Stomach (tissue), 9 donors: Measurements from ENCODE around the gene BAG1. TPM values are rescaled to one million over a fixed set of nuclear protein-coding genes. Genes with fewer than 3 reads are reported as not detected.
A peak's percentile ranks its signal among the peaks of the same experiment; 100 is the strongest.

ENCODE experiments used
- DNase-seq, 2 donors: peaks; one replicate each; pipeline versions ENCODE4 v3.0.0 to v3.0.0-alpha.2; 2013 to 2019
- H3K27ac ChIP-seq, 5 donors: fragments of 200-600 bp in 4 of 5; sonication (generic) in 4 of 5; one replicate each; pipeline ENCODE4 v1.5.1; 2013 to 2019; ENCODE audit warnings: mild to moderate bottlenecking in 1 of 5, moderate library complexity in 1 of 5
- H3K27me3 ChIP-seq, 3 donors: fragments of 200-600 bp; sonication (generic); one replicate each; pipeline ENCODE4 v1.5.1; 2017 to 2019; ENCODE audit warnings: mixed run types in 1 of 3
- H3K36me3 ChIP-seq, 4 donors: fragments of 200-600 bp; sonication (generic); 1 replicate in 3 of 4; 2 replicates in 1 of 4; pipeline ENCODE4 v1.5.1; 2016 to 2019
- H3K4me1 ChIP-seq, 4 donors: fragments of 200-600 bp; sonication (generic); one replicate each; pipeline ENCODE4 v1.5.1; 2016 to 2019
- H3K4me3 ChIP-seq, 4 donors: fragments of 200-600 bp; sonication (generic) in 3 of 4; one replicate each; pipeline ENCODE4 v1.5.1; 2016 to 2019; ENCODE audit warnings: mild to moderate bottlenecking in 1 of 4
- H3K9me3 ChIP-seq, 4 donors: fragments of 200-600 bp; sonication (generic); one replicate each; pipeline ENCODE4 v1.5.1; 2016 to 2019
- EP300 ChIP-seq: sonication (generic); formaldehyde crosslinking; IDR thresholded peaks from one replicate; pipeline ENCODE4 v1.6.1; 2017; ENCODE audit warnings: antibody characterized with exemption
- POLR2A ChIP-seq, 4 donors: fragments of 450-650 bp; IDR thresholded peaks; one replicate each; pipeline ENCODE4 v1.6.1; 2016; ENCODE audit warnings: antibody characterized with exemption in 4 of 4, control low read depth in 2 of 4, mild to moderate bottlenecking in 1 of 4, moderate library complexity in 1 of 4
- POLR2AphosphoS5 ChIP-seq, 3 donors: sonication (generic); formaldehyde crosslinking; IDR thresholded peaks; one replicate each; pipeline ENCODE4 v1.6.1; 2016; ENCODE audit warnings: antibody characterized with exemption in 3 of 3
- whole genome bisulfite sequencing, 5 donors: extraction: QIAGEN DNeasy Blood & Tissue Kit in 3 of 5; methylation state at CpG; one replicate each; pipeline versions ENCODE4 v1.1.5 to v1.1.7; 2013 to 2018; 5-methylcytosine and 5-hydroxymethylcytosine counted together
- intact Hi-C: fragments of 100-400 bp; cut with DNase I; formaldehyde crosslinking; loops from one replicate; pipeline ENCODE4 v1.15.1; 2023; ENCODE audit warnings: low total_unique reads
- polyA plus RNA-seq, 3 donors: library from polyadenylated mRNA; stranded (reverse); fragments of 200-250 nt; gene quantifications; one replicate each; pipeline ENCODE4 v1.2.3, GENCODE V29; 2013
- total RNA-seq, 5 donors: library from RNA; depleted of rRNA; stranded (reverse); fragments of >200 nt; gene quantifications; one replicate each; pipeline versions ENCODE4 v1.1.0 to v1.2.3, GENCODE V29; 2014 to 2016
- TF ChIP-seq, protein P1 (sequence below), 7 experiments: fragments of 450-650 bp in 4 of 7; fragments of 200-600 bp in 3 of 7; sonication (generic) in 3 of 7; IDR thresholded peaks; one replicate each; pipeline ENCODE4 v1.5.1; 2016 to 2019; ENCODE audit warnings: antibody characterized with exemption in 7 of 7, control low read depth in 2 of 7, mild to moderate bottlenecking in 1 of 7
- donor health status: healthy with polysubstance abuse.
- donor health status: Bipolar disorder and iron deficiency.
- donor health status: healthy.

BAG1 gene
- total and polyA plus RNA-seq, 8 donors: 2.3 to 461 (median 132) TPM

GRCh38 chr9:33209394-33209793 is 55.1 kb downstream of the BAG1 start:
- Histone ChIP-seq H3K4me1 (peaks cover 0 to 20% (median 9%) of the 10 kb centered on the region in 4 donors), H3K27me3 (no peaks in the 10 kb centered on the region), H3K27ac (no peak overlapping the region), H3K4me3 (no peak overlapping the region), H3K9me3 (no peaks in the 10 kb centered on the region), H3K36me3 (no peaks in the 10 kb centered on the region)
- intact Hi-C loops: no loop called here
- 81 to 95% (median 87%) methylated on average over 1 of the region's 1 CpG for WGBS, 5 donors
- DNase-seq: no peak
- no peak for TF ChIP-seq EP300
- TF ChIP-seq, protein P1, sequence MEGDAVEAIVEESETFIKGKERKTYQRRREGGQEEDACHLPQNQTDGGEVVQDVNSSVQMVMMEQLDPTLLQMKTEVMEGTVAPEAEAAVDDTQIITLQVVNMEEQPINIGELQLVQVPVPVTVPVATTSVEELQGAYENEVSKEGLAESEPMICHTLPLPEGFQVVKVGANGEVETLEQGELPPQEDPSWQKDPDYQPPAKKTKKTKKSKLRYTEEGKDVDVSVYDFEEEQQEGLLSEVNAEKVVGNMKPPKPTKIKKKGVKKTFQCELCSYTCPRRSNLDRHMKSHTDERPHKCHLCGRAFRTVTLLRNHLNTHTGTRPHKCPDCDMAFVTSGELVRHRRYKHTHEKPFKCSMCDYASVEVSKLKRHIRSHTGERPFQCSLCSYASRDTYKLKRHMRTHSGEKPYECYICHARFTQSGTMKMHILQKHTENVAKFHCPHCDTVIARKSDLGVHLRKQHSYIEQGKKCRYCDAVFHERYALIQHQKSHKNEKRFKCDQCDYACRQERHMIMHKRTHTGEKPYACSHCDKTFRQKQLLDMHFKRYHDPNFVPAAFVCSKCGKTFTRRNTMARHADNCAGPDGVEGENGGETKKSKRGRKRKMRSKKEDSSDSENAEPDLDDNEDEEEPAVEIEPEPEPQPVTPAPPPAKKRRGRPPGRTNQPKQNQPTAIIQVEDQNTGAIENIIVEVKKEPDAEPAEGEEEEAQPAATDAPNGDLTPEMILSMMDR (IDR thresholded peaks at IDR 0.05): no peak

GRCh38 chr9:33202552-33203201 is 61.8 kb downstream of the BAG1 start:
- Histone ChIP-seq H3K36me3 (no peaks in the 10 kb centered on the region), H3K4me1 (peaks cover 0 to 21% (median 6%) of the 10 kb centered on the region in 4 donors), H3K27me3 (no peaks in the 10 kb centered on the region), H3K9me3 (no peaks in the 10 kb centered on the region), H3K27ac (peak overlapping the region in 4 of 5 donors; percentile 1 to 48 (median 29)), H3K4me3 (no peak overlapping the region)
- WGBS, 5 donors: 41 to 51% (median 50%) methylated on average over 11 of the region's 11 CpGs
- intact Hi-C loops: no loop called here
- peak; percentile 42 to 66 for DNase-seq
- TF ChIP-seq POLR2A (IDR thresholded peaks at IDR 0.05) (no peak), POLR2AphosphoS5 (IDR thresholded peaks at IDR 0.05) (peak in 1 of 3 donors; percentile 33)
- TF ChIP-seq, protein P1 (IDR thresholded peaks at IDR 0.05): no peak

Other genes with a start within 250 kb of the BAG1 start
- 10 to 100 TPM; 16.8 to 81.1 (median 29.2) TPM for gene DNAJA1, start 239.4 kb downstream of the BAG1 start, total RNA-seq
- gene DNAJA1, start 239.4 kb downstream of the BAG1 start, polyA plus RNA-seq: 10 to 100 TPM; 43.5 to 87.4 (median 75.3) TPM
- 10 to 100 TPM in 2 of 5 donors, 1 to 10 TPM in 3; 1.7 to 36.2 (median 10.0) TPM for gene SMU1, start 188.0 kb downstream of the BAG1 start, total RNA-seq
- 1 to 10 TPM; 7.4 to 8.1 (median 8.0) TPM for gene SMU1, start 188.0 kb downstream of the BAG1 start, polyA plus RNA-seq
- 100 to 1,000 TPM in 1 of 5 donors, 10 to 100 TPM in 3, 1 to 10 TPM in 1; 6.4 to 125 (median 25.0) TPM for gene B4GALT1, start 97.4 kb downstream of the BAG1 start, total RNA-seq
- 10 to 100 TPM; 23.4 to 31.4 (median 24.8) TPM for gene B4GALT1, start 97.4 kb downstream of the BAG1 start, polyA plus RNA-seq
- 10 to 100 TPM in 1 of 5 donors, not detected in 4; 29.5 TPM for gene SPINK4, start 24.5 kb downstream of the BAG1 start, total RNA-seq
- gene SPINK4, start 24.5 kb downstream of the BAG1 start, polyA plus RNA-seq: 10 to 100 TPM in 1 of 3 donors, 1 to 10 TPM in 1, not detected in 1; 2.1 to 19.1 TPM
- gene CHMP5, start 341 bp upstream of the BAG1 start, total RNA-seq: 100 to 1,000 TPM in 1 of 5 donors, 10 to 100 TPM in 3, 1 to 10 TPM in 1; 9.8 to 129 (median 23.5) TPM
- gene CHMP5, start 341 bp upstream of the BAG1 start, polyA plus RNA-seq: 100 to 1,000 TPM in 1 of 3 donors, 10 to 100 TPM in 2; 50.7 to 164 (median 77.9) TPM
- gene NFX1, start 25.8 kb upstream of the BAG1 start, total RNA-seq: 10 to 100 TPM; 20.3 to 46.9 (median 36.4) TPM
- 10 to 100 TPM; 11.3 to 19.9 (median 13.3) TPM for gene NFX1, start 25.8 kb upstream of the BAG1 start, polyA plus RNA-seq
- 10 to 100 TPM in 1 of 5 donors, 1 to 10 TPM in 2, not detected in 2; 2.8 to 17.4 (median 3.9) TPM for gene AQP7, start 137.9 kb upstream of the BAG1 start, total RNA-seq
- 1 to 10 TPM; 1.1 to 5.3 (median 1.5) TPM for gene AQP7, start 137.9 kb upstream of the BAG1 start, polyA plus RNA-seq
- gene AQP3, start 182.9 kb upstream of the BAG1 start, total RNA-seq: 10 to 100 TPM in 3 of 5 donors, 1 to 10 TPM in 2; 1.7 to 60.0 (median 11.4) TPM
- gene AQP3, start 182.9 kb upstream of the BAG1 start, polyA plus RNA-seq: 100 to 1,000 TPM in 1 of 3 donors, 10 to 100 TPM in 2; 10.8 to 319 (median 36.5) TPM
- 10 to 100 TPM; 12.5 to 43.6 (median 21.4) TPM for gene NOL6, start 209.2 kb upstream of the BAG1 start, total RNA-seq
- 10 to 100 TPM; 10.7 to 22.0 (median 12.5) TPM for gene NOL6, start 209.2 kb upstream of the BAG1 start, polyA plus RNA-seq